HG02642 (cell line): Measurements from ENCODE around the gene THAP10.

Experiments
- ATAC-seq: cut with Tn5 transposase; IDR thresholded peaks from one replicate; pipeline ENCODE4 v1.9.1; 2021; ENCODE audit warnings: mild to moderate bottlenecking; ENCODE audit not compliant: unreplicated experiment, poor library complexity

The THAP10 gene

GRCh38 chr15:70855764-70856163, 36.5 kb downstream of the THAP10 start:
- no peak for ATAC-seq

GRCh38 chr15:70854666-70854976, 37.6 kb downstream of the THAP10 start:
- no peak for ATAC-seq

DNA sequence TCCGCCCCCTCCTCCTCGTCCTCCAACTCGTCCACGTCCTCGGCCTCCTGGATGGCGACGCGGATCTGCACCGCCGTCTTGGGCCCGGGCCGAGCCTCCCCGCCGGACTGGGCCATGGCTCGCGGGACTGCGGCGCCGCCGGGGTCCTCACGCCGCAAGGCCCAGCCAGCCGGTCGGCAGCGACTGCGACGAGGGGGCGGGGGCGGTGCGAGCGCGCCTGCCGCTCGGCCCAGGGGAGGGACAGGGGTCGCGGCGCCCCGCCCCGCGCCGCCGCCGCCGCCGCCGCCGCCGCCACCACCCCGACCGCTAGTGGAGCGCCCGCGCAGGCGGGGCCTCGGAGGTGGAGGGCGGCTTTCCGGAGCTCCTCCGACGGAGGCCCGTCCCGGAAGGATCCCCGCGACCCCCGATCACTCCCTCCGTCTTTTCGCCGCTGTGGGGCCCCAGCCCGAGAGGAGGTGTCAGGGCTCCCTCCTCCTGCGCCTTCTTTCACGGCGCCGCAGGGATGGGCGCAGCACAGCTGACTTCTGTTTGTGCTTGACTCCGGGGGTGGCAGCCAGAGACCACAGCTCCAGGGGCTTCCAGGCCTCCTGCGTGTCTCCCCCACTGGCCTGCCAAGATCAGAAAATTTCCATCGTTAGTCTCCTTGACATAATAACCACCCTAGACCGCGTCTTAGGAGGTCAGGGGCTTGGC, 38.1 kb downstream of the THAP10 start, which contains the start of gene LARP6:
TSS of gene LARP6 (minus strand) at position 185 of the 693 bp plus-strand sequence. CDS start at position 116, 69 bp downstream.
- ATAC-seq: no peak

DNA sequence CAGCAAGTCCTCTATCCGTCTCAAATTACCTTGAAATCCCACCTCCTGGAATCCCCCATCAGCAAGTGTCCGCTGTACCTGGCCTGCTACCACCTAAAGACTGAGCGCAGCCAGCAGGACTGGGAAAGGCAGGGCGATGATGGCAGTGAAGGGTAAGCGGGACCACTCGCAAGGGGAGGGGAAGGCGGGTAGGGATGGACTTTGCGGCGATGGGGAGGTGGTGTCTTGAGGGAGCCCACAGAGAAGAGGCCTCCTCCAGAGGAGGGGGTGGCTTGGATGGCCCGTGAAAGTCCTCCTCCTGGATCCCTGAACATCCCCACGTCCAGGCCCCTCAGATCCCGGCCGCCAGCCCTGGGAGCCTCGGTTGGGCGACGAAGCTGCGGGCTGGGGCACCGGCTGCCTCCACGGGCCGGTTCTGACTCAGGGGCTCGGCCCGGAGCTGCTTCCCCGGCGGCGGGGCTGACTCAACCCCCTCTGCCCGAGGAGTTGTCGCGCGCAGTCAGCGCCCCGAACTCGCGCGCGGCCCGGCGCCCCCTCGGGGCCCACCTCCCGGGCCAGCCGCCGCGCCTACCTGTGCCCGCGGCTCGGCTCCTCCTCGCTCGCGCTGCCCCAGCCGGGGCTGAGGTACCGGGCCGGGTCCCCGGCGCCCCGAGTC, 38.8 kb downstream of the THAP10 start:
- ATAC-seq: no peak

DNA sequence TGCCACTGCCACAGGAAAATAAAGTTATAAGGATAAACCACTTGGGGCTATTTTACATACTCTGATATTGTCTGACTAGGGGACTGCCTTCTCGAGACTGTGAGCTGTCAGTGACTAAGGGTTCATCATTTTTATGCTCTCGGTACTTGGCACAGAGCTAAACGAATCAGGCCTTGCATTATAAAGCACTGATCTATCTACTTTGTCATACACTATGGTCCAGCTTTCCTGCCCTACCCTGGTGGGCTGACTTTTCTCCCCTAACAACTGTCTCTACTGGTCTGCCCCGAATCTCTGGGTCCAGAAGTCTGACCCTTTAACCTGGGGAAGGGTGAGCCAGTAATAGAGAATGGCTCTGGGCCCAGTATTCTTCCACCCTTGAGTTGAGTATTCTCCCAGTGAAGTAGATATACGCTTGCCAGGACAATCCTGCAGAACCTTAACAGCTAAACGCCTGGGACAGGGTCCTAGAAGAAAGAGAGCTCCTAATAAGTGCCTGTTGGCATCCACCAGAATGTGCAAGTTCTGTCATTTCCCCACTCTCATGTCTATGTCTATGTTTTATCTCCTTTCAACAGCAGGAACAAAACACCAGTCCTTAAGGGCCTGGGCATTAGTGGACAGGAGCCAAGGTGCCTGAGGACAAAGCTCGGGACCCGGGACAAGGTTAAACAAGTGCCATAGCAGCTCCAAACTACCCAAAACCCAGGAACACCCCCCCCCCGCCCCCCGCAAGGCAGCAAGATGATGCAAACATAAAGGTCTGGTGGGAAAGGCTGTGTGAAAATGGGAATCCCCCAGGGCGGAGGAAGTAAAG, 39.5 kb downstream of the THAP10 start:
- ATAC-seq: no peak

DNA sequence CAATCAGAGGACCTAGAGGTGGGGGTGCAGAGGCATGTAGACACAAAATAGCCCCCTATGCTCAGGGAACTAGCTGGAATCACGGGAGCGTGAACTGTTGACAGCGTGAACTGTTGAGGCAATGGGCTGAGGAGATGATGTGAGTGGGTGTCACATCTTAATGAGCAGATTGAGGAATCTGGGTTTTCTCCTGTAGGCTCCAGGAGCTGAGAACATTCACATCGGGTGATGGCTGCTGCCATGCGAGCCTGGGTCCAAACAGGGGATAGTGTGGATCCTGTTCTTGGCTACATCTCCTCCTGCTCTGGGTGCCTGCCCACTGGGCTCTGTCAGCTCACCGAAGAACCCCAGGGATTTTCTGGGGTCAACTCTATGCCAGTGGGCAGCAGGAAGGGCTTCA, 40.3 kb downstream of the THAP10 start:
- ATAC-seq: no peak

- no peak for ATAC-seq
Measured at GRCh38 chr15:70845602-70846360, 46.5 kb downstream of the THAP10 start.

DNA sequence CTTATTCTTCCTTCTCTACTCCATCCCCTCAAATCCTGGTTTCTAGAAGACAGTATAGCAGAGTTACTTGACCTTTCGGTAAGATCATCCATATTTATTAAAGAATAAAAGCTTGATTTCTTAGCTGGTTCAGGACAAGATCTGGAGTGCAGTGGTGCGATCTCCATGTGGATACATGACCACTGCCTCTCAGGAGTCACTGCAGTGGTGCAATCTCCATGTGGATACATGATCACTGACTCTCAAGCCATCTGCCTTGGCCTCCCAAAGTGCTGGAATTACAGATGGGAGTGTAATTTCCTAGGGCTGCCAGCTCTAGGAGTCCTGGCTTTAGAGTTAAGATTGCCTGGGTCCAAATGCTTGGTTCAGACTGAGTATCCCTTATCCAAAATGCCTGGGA, 54.8 kb downstream of the THAP10 start:
- no peak for ATAC-seq

- no peak for ATAC-seq
Measured at GRCh38 chr15:70835841-70836240, 56.4 kb downstream of the THAP10 start.

DNA sequence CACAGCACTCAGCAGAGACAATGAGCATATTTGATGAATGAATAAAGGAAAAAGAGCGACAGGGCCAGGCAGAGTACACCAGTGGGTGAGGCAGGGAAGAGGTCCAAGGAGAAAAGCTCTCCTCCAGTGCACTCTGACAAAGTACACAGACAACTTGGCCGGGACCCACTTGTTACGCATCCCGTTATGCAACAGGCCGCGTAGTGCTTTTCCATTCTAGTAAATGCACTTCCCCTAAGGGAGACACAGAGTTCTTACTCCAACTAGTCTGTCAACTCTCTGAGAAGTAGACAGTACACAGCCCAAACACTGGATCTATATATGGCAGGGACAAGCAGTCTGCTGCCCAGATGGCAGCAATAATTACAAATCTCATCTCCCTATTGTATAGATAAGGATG, 56.8 kb downstream of the THAP10 start:
- ATAC-seq: no peak

GRCh38 chr15:70834999-70835398, 57.2 kb downstream of the THAP10 start:
- ATAC-seq: no peak

DNA sequence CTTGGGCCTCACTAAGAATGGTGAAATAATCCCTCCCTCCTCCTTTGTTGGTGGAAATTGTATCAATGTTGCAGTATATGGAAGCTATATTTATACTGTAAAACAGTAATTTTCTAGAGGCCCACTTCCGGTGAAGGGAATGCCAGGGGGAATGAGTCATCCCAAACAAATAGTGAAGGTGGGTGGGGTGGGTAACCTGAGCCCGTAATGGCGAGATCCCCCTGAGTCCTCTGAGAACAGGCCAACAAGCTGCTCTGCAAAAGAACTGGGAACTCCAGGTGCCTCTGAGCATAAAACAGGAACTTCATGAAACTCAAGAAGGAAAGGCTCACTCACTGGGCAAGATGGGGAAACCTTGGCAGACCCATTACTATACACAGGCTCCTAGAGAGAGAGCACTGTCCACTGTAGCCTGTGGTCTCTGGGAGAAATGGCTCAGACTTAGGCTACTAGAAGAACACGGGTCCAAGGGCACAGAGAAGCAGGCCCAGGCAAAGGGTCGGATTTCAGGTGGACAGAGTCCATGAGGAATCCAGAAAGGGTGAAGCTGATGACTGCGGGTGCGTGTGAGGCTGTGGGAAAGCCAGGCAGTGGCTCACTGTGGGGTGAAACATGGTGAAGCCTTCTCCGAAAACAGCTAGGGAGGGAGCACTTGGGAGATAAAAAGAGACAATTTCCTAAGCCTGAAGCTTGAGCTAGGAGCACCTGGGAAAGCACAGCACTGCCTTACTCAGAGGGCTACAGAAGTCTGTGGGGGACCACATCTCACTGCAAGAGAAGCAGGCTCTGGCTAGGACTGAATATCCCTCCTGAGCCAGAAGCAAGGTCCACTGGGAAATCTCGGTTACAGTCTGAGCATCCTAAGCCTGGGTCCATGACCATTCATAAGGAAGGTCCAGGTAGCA, 58.1 kb downstream of the THAP10 start:
- no peak for ATAC-seq

DNA sequence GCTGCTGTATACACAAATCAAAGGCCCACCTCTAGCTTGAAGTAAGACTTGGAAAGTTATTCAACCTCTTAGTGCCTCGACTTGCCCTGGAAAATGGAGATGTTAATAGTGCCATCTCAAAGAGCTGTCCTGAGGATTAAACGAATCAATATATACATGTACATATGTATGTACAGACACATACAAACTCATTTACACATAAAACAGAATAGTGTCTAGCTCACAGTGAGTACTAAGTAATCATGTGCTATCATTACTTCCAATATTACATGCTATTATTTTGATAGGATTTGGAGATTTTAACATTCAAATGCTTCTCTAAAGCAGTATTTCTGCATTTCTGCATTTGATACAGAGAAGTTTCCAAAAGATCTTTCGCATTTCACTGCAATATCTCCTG, 58.8 kb downstream of the THAP10 start:
- ATAC-seq: no peak

- no peak for ATAC-seq
Measured at GRCh38 chr15:70832176-70832575, 60.1 kb downstream of the THAP10 start.
